RPMI7951 (cell line): Measurements from ENCODE around the gene CDCA7L. TPM values are rescaled to one million over a fixed set of nuclear protein-coding genes. Genes with fewer than 3 reads are reported as not detected.
"Not testable (repeated sequence)": the region's sequence is repeated elsewhere in the genome, so short reads cannot be mapped to it uniquely, and the experiment has no call there.

Experiments used
- DNase-seq: peaks from one replicate; pipeline ENCODE4 v3.0.0-alpha.2; 2012; ENCODE audit warnings: low read depth
- total RNA-seq: library from RNA; depleted of rRNA; stranded (reverse); fragments of >200 nt; shearing (Covaris generic); gene quantifications from 2 replicates; pipeline ENCODE4 v1.2.3, GENCODE V29; 2014

Gene CDCA7L
- total RNA-seq, 1 experiment from 2014 or later, result 66.2 TPM

DNA sequence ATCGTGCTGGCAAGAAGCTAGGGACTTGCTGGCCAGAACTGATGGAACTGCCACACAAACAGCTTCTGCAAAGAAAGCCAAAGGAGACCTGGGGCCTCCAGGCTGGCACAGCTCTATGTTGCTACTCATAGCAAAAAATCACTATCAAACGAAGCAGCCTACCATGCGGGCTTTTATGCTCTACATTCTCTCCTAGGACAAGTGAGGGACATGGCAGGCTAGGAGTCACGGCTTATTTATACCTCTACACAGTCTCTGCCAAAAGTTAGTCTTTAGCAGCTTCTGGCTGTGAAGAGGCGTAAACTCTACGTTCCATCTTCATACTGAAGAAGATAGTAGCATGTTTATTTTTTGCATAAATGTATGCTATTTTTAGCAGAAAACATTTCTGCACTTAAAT is 35.4 kb downstream of the CDCA7L start:
- no peak for DNase-seq

DNA sequence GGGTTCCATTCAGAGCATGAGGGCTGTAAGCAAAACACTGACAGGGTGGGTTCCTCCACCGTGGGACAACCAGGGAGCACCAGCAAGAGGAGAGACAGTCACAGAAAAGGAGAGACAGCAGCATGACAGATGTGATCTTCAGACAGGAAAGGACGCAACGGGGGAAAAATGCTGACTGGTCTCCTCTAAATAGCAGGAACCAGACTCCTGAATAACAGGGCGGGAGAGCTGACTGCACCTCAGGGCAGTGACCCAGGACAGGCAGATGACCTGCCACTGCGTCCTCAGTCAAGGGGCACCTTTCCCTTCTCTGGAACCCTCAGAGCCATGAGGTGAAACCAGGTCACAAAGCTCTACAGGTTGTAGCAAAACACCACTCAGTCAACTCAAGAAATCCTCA is 37.0 kb downstream of the CDCA7L start:
- no peak for DNase-seq

- DNase-seq, result no peak
Measured at GRCh38 chr7:21903020-21903786, 42.5 kb downstream of the CDCA7L start.

GRCh38 chr7:21902240-21902639 is 43.5 kb downstream of the CDCA7L start:
- no peak for DNase-seq

GRCh38 chr7:21898265-21898930 is 47.3 kb downstream of the CDCA7L start:
- no peak for DNase-seq

DNA sequence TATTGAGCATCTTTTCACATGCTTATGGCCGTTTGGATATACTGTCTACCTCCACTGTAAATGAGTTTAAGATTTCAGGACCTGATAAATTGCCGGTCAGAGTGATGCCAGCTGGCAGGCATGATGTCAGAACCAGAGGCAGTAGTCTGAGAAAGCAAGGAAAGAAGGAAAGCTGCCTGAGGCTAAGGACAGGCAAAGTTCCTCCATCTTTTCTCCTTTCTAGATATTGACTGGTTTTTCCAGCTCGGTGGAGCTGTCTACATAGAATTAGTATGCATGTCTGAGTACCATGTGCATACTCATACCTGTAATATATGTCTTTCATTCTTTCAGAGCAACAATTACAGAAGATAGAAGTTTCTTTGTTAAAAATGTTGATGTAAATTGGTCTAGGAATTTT is 52.3 kb downstream of the CDCA7L start:
- DNase-seq, result no peak

GRCh38 chr7:21891291-21891690 is 54.4 kb downstream of the CDCA7L start:
- DNase-seq, result no peak

DNA sequence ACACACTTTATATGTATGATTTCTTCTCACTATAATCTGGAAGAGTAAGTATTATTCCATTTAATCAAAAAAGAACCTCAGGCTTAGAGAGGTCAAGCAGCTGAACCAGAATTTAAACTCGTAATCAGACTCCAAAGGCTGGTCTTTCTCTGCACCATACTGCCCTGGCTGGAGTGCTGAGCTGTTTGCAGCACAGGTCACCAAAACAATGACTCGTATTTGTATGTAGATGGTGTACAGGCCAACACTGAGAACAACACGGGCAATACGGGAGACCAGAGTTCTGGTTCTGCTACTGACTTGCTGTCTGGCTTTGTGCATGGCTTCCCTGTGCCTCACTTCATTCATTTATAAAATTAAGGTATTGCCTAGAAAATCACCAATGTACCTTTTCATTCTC is 57.9 kb downstream of the CDCA7L start:
- DNase-seq, result no peak

DNA sequence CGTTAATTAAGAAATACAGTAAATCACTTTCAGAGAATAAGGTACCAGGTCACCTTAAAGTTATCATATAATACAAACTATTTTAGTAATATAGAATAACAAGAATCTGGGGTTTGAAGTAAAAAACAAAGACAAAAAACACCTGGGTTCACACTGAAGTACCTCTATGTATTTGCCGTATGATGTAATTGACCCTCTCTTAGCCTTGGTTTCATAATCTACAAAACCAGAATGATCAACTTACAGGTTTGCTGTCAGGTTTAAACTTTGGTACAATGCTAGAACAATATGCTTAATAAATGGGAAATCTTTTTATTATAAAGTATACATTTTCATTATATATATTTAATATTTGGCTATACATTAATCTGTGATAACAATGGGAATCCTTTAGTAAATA is 58.3 kb downstream of the CDCA7L start:
- no peak for DNase-seq

- no peak for DNase-seq
Measured at GRCh38 chr7:21886396-21886795, 59.3 kb downstream of the CDCA7L start.

DNA sequence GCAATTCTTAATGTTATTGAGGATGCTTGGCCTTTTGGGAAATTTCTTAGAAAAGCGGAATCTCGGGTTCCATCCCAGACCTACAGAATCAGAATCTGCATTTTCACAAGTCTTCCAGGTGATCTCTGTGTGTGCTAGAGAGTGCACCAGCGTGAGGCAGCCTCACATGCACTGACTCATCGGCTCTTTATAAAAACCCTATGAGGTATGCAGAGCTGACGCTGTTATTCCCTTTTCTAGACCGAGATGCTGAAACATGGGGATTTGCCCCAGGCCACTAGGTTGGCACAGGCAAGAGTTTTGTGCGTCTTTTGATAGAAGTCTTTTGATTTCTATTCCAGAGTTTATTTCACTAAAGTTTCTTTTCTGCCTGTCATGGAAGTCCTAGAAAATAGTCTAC is 61.2 kb downstream of the CDCA7L start:
- DNase-seq, result no peak

DNA sequence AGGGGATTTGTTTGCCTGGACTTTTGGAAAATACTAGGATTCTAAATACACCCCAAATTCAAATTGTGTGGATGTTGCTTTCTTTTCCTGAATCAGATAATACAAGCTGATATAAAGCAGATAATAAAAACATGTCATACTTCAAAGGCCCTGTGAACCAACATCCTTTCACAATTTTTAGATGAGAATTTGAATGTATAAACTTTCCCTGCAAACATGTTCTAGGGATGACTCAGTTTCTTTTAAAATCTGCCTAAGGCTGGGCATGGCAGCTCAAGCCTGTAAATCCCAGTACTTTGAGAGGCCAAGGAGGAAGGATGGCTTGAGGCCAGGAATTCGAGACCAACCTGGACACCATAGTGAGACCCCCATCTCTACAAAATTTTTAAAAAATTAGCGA is 62.2 kb downstream of the CDCA7L start:
- not testable (repeated sequence) for DNase-seq

- DNase-seq, result no peak
Measured at GRCh38 chr7:21883069-21883468, 62.6 kb downstream of the CDCA7L start.

- peak; percentile 30 for DNase-seq
Measured at GRCh38 chr7:21869785-21870402, 75.8 kb downstream of the CDCA7L start.

- DNase-seq, result peak; percentile 33
Measured at GRCh38 chr7:21868576-21868850, 77.2 kb downstream of the CDCA7L start.

GRCh38 chr7:21867816-21868575 is 77.7 kb downstream of the CDCA7L start:
- DNase-seq, result no peak

GRCh38 chr7:21867226-21867625 is 78.5 kb downstream of the CDCA7L start:
- no peak for DNase-seq

DNA sequence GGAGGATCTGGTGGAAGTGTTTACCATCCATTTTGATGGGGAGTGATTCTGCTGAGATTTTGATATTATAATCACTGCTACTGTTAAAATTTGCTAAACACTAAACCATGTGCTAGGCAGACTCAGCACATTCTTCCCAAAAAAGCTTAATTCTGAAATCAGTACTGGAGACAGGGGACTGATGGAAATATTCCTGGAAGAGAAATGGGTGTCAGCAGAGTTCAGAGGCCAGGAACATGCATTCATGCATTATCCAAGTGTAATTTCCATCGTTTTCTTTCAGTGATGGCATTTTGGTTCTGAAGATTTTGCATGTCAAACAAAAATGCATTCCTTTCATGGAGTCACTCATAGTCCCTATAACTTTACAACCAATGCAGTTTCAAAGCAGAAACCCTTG is 79.0 kb downstream of the CDCA7L start:
- DNase-seq, result no peak

- peak; percentile 85 for DNase-seq
Measured at GRCh38 chr7:21865631-21866204, 80.0 kb downstream of the CDCA7L start.

- DNase-seq, result peak; percentile 46
Measured at GRCh38 chr7:21851559-21851967, 94.1 kb downstream of the CDCA7L start.
